HCT116 (cell line): Measurements from ENCODE around the gene OR8H2. TPM values are rescaled to one million over a fixed set of nuclear protein-coding genes. Genes with fewer than 3 reads are reported as not detected.

Source experiments
- ATAC-seq: fragments of 200-7000 bp; cut with Tn5 transposase; 2 replicates; pipeline ENCODE4 v1.9.1; 2020; ENCODE audit warnings: mild to moderate bottlenecking, moderate library complexity
- BruUV-seq: library from RNA; stranded (reverse); fragments of 400-500 nt; replicated peaks from 2 replicates; lab custom pipeline; 2021; lab: Mats Ljungman, UMichigan
- CTCF ChIA-PET: fragments of 300-600 bp; sonication (Branson Sonifier 250); formaldehyde crosslinking; loops from one replicate; lab custom pipeline; 2021; ENCODE audit warnings: antibody characterized with exemption; lab: Charles Lee
- POLR2A ChIA-PET: fragments of 300-600, 350-600 bp; sonication (Branson Sonifier 250); formaldehyde crosslinking; loops from one replicate; lab custom pipeline; 2021; ENCODE audit warnings: antibody characterized with exemption; lab: Charles Lee
- RAD21 ChIA-PET, 2 experiments: fragments of 300-600 bp; sonication (Branson Sonifier 250); formaldehyde crosslinking; loops; one replicate each; lab custom pipeline; 2023; ENCODE audit warnings: low total read pairs in 2 of 2; ENCODE audit not compliant: uncharacterized antibody in 2 of 2, unreplicated experiment in 2 of 2, low non-redundant PET in 1 of 2; lab: Charles Lee
- DNase-seq: peaks from one replicate; pipeline ENCODE4 v3.0.0-alpha.2; 2010; ENCODE audit warnings: low read depth, low spot score
- H2AFZ ChIP-seq: fragments of 200-600 bp; shearing (Covaris generic), sonication (generic); 2 replicates; pipeline ENCODE4 v1.6.1; 2017; ENCODE audit warnings: low read depth, mixed run types, mixed read lengths, antibody characterized with exemption, low read length; ENCODE audit not compliant: poor library complexity, severe bottlenecking
- H3K27ac ChIP-seq: 2 replicates; pipeline ENCODE4 v1.5.1; 2012; ENCODE audit warnings: low read depth, low read length
- H3K27me3 ChIP-seq: fragments of 200-600 bp; sonication (generic); 2 replicates; pipeline ENCODE4 v1.6.1; 2016; ENCODE audit warnings: mixed run types, low read length, mixed read lengths; ENCODE audit not compliant: insufficient read depth
- H3K36me3 ChIP-seq, 2 experiments: fragments of 200-500 bp in 1 of 2; fragments of 200-600 bp in 1 of 2; sonication (Bioruptor generic) in 1 of 2; sonication (generic) in 1 of 2; 2 replicates each; pipeline versions ENCODE4 v1.5.1 to v1.6.1; 2014 to 2016; ENCODE audit warnings: low read length in 2 of 2, inconsistent platforms in 1 of 2, mixed read lengths in 1 of 2, mixed run types in 1 of 2; ENCODE audit not compliant: insufficient read depth in 2 of 2, control insufficient read depth in 1 of 2
- H3K4me1 ChIP-seq, 2 experiments: fragments of 200-600 bp in 1 of 2; sonication (generic) in 1 of 2; 2 replicates each; pipeline versions ENCODE4 v1.5.1 to v1.6.1; 2012 to 2017; ENCODE audit warnings: low read length in 2 of 2, inconsistent platforms in 1 of 2, mild to moderate bottlenecking in 1 of 2, mixed read lengths in 1 of 2, mixed run types in 1 of 2, moderate library complexity in 1 of 2; ENCODE audit not compliant: insufficient read depth in 2 of 2, control insufficient read depth in 1 of 2
- H3K4me2 ChIP-seq: fragments of 200-600 bp; sonication (generic); 2 replicates; pipeline ENCODE4 v1.6.1; 2017; ENCODE audit warnings: mixed run types, low read length, mixed read lengths
- H3K4me3 ChIP-seq, 2 experiments: fragments of 200-600 bp in 1 of 2; sonication (generic) in 1 of 2; replicated peaks in 1 of 2; 2 replicates each; pipeline ENCODE4 v1.5.1; 2011 to 2016; ENCODE audit warnings: low read length in 2 of 2, control low read depth in 1 of 2, low read depth in 1 of 2, mild to moderate bottlenecking in 1 of 2, mixed read lengths in 1 of 2, mixed run types in 1 of 2
- H3K79me2 ChIP-seq: fragments of 200-600 bp; sonication (generic); 2 replicates; pipeline ENCODE4 v1.6.1; 2017; ENCODE audit warnings: mild to moderate bottlenecking, mixed run types, low read length, moderate library complexity, mixed read lengths; ENCODE audit not compliant: insufficient read depth
- H3K9ac ChIP-seq: fragments of 200-600 bp; sonication (generic); 2 replicates; pipeline ENCODE4 v1.6.1; 2016; ENCODE audit warnings: low read length, mixed read lengths
- H3K9me2 ChIP-seq: fragments of 200-600 bp; sonication (generic), shearing (Covaris generic); 2 replicates; pipeline ENCODE4 v1.6.1; 2017; ENCODE audit warnings: mixed run types, mild to moderate bottlenecking, moderate library complexity; ENCODE audit not compliant: insufficient read depth
- H3K9me3 ChIP-seq, 2 experiments: fragments of 200-500 bp in 1 of 2; fragments of 200-600 bp in 1 of 2; sonication (Bioruptor generic) in 1 of 2; sonication (generic) in 1 of 2; 2 replicates each; pipeline ENCODE4 v1.6.1; 2014 to 2017; ENCODE audit warnings: low read length in 2 of 2, mixed read lengths in 2 of 2, inconsistent platforms in 1 of 2, low read depth in 1 of 2, mild to moderate bottlenecking in 1 of 2, mixed run types in 1 of 2, moderate library complexity in 1 of 2; ENCODE audit not compliant: control insufficient read depth in 1 of 2, insufficient read depth in 1 of 2
- H4K20me1 ChIP-seq: fragments of 200-600 bp; sonication (generic), shearing (Covaris generic); 2 replicates; pipeline ENCODE4 v1.6.1; 2017; ENCODE audit warnings: mixed run types, mild to moderate bottlenecking, moderate library complexity; ENCODE audit not compliant: insufficient read depth
- ATF3 ChIP-seq: IDR thresholded peaks from 2 replicates; pipeline ENCODE4 v1.6.1; 2012
- CBX3 ChIP-seq: IDR thresholded peaks from 2 replicates; pipeline ENCODE4 v1.6.1; 2012; ENCODE audit warnings: low read depth
- CEBPB ChIP-seq: IDR thresholded peaks from 2 replicates; pipeline ENCODE4 v1.6.1; 2012; ENCODE audit warnings: low read depth
- EGR1 ChIP-seq: IDR thresholded peaks from 2 replicates; pipeline ENCODE4 v1.6.1; 2012; ENCODE audit warnings: low read depth
- ELF1 ChIP-seq: IDR thresholded peaks from 2 replicates; pipeline ENCODE4 v1.6.1; 2012; ENCODE audit warnings: low read depth, borderline replicate concordance
- EZH2phosphoT487 ChIP-seq: fragments of 200-600 bp; IDR thresholded peaks from 2 replicates; pipeline ENCODE4 v1.6.1; 2018; ENCODE audit warnings: antibody characterized with exemption, borderline replicate concordance
- JUND ChIP-seq: IDR thresholded peaks from 2 replicates; pipeline ENCODE4 v1.6.1; 2012
- POLR2A ChIP-seq: IDR thresholded peaks from 2 replicates; pipeline ENCODE4 v1.7.0; 2011; ENCODE audit warnings: borderline replicate concordance; ENCODE audit not compliant: insufficient read depth, insufficient read length; ENCODE audit errors: extremely low read depth
- POLR2AphosphoS5 ChIP-seq: IDR thresholded peaks from 2 replicates; pipeline ENCODE4 v1.6.1; 2011; ENCODE audit warnings: mild to moderate bottlenecking, low read depth, low read length, moderate library complexity
- RAD21 ChIP-seq: IDR thresholded peaks from 2 replicates; pipeline ENCODE4 v1.6.1; 2012; ENCODE audit warnings: low read depth, mild to moderate bottlenecking
- REST ChIP-seq: IDR thresholded peaks from 2 replicates; pipeline ENCODE4 v1.6.1; 2012; ENCODE audit warnings: low read depth
- SP1 ChIP-seq: IDR thresholded peaks from 2 replicates; pipeline ENCODE4 v1.6.1; 2012; ENCODE audit warnings: low read depth
- SRF ChIP-seq: IDR thresholded peaks from 2 replicates; pipeline ENCODE4 v1.6.1; 2012; ENCODE audit warnings: low read depth
- YY1 ChIP-seq: IDR thresholded peaks from 2 replicates; pipeline ENCODE4 v1.6.1; 2011; ENCODE audit warnings: low read length, low read depth, moderate library complexity, mild to moderate bottlenecking; ENCODE audit not compliant: insufficient replicate concordance; ENCODE audit errors: extremely low read depth
- ZBTB33 ChIP-seq: IDR thresholded peaks from 2 replicates; pipeline ENCODE4 v1.6.1; 2011; ENCODE audit warnings: mild to moderate bottlenecking, low read length, moderate library complexity; ENCODE audit not compliant: insufficient replicate concordance; ENCODE audit errors: extremely low read depth
- ZFX ChIP-seq: fragments of 450-650 bp; IDR thresholded peaks from 2 replicates; pipeline ENCODE4 v1.6.1; 2017
- ZNF274 ChIP-seq: fragments of 200-500 bp; sonication (Bioruptor generic); IDR thresholded peaks from 2 replicates; pipeline ENCODE4 v1.6.1; 2014; ENCODE audit warnings: mild to moderate bottlenecking, low read depth, low read length, inconsistent platforms
- intact Hi-C: fragments of 100-400 bp; cut with micrococcal nuclease; formaldehyde crosslinking; loops from 2 replicates; pipeline ENCODE4 v1.10.0; 2022
- total RNA-seq: library from RNA; stranded (reverse); gene quantifications from one replicate; pipeline ENCODE4 v1.2.1, GENCODE V29; 2021; ENCODE audit not compliant: unreplicated experiment

OR8H2 gene
- total RNA-seq, 1 experiment from 2014 or later, result not detected

GRCh38 chr11:56152333-56152732 lies 48.8 kb downstream of the OR8H2 start:
- Histone ChIP-seq H3K9me2 (no peaks in the 10 kb centered on the region), H3K9me3 (peaks cover 4 to 6% of the 10 kb centered on the region in 2 experiments; a peak in 2 of 4 replicates), H3K4me3 (no peak overlapping the region), H3K4me2 (no peak overlapping the region), H3K9ac (no peak overlapping the region), H3K4me1 (no peaks in the 10 kb centered on the region), H3K27me3 (no peaks in the 10 kb centered on the region), H3K27ac (no peak overlapping the region), H4K20me1 (no peaks in the 10 kb centered on the region), H2AFZ (no peak overlapping the region), H3K36me3 (no peaks in the 10 kb centered on the region), H3K79me2 (no peaks in the 10 kb centered on the region)
- no TSS peak for BruUV-seq
- ChIA-PET RAD21 (no interaction called here), POLR2A (no interaction called here), CTCF (no interaction called here)
- intact Hi-C loops, result no loop called here
- no peak for ATAC-seq
- no peak for DNase-seq
- TF ChIP-seq YY1 (no peak), JUND (no peak), SP1 (no peak), POLR2AphosphoS5 (no peak), RAD21 (no peak), ZNF274 (no peak), POLR2A (no peak), ZBTB33 (no peak), REST (no peak), CBX3 (no peak), CEBPB (no peak), EGR1 (no peak), SRF (no peak), ATF3 (no peak), ELF1 (no peak), ZFX (no peak), EZH2phosphoT487 (no peak)
